Ishikawa (cell line): ENCODE measurements around the gene TLCD1.

ENCODE experiments used
- CEBPB ChIP-seq: IDR thresholded peaks from 2 replicates; pipeline ENCODE4 v1.6.1; 2012
- EGR1 ChIP-seq: IDR thresholded peaks from 2 replicates; pipeline ENCODE4 v1.6.1; 2012
- EP300 ChIP-seq: IDR thresholded peaks from 2 replicates; pipeline ENCODE4 v1.6.1; 2012; ENCODE audit warnings: borderline replicate concordance
- MAX ChIP-seq: IDR thresholded peaks from 2 replicates; pipeline ENCODE4 v1.6.1; 2012
- NFIC ChIP-seq: IDR thresholded peaks from 2 replicates; pipeline ENCODE4 v1.6.1; 2012
- RAD21 ChIP-seq: IDR thresholded peaks from 2 replicates; pipeline ENCODE4 v1.6.1; 2012; ENCODE audit warnings: low read depth
- REST ChIP-seq: IDR thresholded peaks from 2 replicates; pipeline ENCODE4 v1.6.1; 2012; ENCODE audit warnings: low read depth, mild to moderate bottlenecking
- TAF1 ChIP-seq: IDR thresholded peaks from 2 replicates; pipeline ENCODE4 v1.6.1; 2012; ENCODE audit warnings: low read depth, mild to moderate bottlenecking
- USF1 ChIP-seq: IDR thresholded peaks from 2 replicates; pipeline ENCODE4 v1.6.1; 2012
- YY1 ChIP-seq: IDR thresholded peaks from 2 replicates; pipeline ENCODE4 v1.6.1; 2012; ENCODE audit warnings: low read depth

- TF ChIP-seq EP300 (no peak), MAX (peak; percentile 94), YY1 (no peak), NFIC (no peak), RAD21 (no peak), REST (no peak), CEBPB (no peak), TAF1 (no peak), EGR1 (no peak), USF1 (peak; percentile 68)
Observed at GRCh38 chr17:28737770-28738679, 12.0 kb upstream of the TLCD1 start.
